Muscle of arm (tissue), 12 donors: Measurements from ENCODE around the gene GPR39. TPM values are rescaled to one million over a fixed set of nuclear protein-coding genes. Genes with fewer than 3 reads are reported as not detected.

Source experiments
- DNase-seq: peaks from one replicate; pipeline ENCODE4 v3.0.0-alpha.2; 2013
- polyA plus RNA-seq, 12 donors: library from polyadenylated mRNA; unstranded; fragments of 120-200 nt; gene quantifications; one replicate each; pipeline ENCODE4 v1.2.1, GENCODE V29; 2013; ENCODE audit not compliant: insufficient read length in 12 of 12

The GPR39 gene
- polyA plus RNA-seq, 12 donors: 0.14 to 0.57 (median 0.21) TPM; not detected in 2

- DNase-seq: no peak
Observed at GRCh38 chr2:132671151-132671835, 254.7 kb downstream of the GPR39 start.

DNA sequence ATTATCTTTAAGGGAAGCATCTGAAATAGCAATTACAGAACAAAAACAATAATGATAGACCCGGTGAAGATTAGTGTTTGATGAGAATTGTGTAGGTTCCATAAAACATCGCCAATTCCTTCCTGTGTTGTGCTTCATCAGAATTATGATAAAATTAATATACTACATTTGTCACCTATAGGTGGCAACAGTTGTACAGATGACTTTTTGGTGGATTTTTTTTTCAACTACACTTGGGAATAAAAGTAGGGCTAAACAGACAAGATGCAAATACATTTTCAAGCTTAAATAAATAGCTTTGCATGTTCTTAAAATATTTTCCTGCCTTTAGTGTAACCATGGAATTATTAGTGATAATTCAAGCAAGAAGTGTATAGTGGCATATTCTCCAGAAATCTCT lies 260.4 kb downstream of the GPR39 start:
- DNase-seq: no peak

DNA sequence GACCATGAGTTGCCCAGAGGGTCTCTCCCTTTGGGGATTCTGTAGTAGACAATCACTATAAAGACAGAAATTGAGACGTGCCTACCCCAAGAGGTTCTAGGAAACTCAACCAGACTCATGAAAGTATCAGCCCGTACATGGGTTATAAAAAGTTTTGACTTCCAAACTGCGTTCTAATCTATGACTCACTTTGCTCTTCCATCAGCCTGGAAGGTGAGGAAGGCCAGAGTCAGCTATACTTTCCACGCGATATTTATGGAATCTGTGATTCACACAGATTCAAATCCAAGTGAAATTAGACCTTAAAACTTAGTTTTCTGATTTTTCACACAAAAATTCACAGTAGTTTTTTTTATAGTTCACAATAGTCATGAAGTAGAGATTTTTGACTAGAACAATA lies 261.1 kb downstream of the GPR39 start:
- DNase-seq: no peak

DNA sequence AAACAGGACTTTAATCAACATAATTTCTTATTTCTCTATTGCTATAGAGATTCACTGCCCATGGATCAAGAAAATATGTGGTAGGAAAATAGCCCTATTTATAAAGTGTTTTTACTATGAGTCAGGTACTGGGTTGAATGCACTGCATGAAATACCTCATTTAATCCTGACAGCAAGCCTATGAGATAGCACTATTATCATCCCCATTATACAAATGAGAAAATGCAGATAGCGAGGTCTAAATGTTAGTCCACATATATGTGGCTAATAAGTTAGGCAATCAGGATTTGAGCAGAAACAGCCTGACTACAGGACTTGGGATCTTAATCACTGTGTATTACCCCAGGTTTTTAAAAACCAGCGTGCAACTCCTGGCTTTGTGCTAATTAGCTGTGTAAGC lies 261.9 kb downstream of the GPR39 start:
- DNase-seq: no peak

DNA sequence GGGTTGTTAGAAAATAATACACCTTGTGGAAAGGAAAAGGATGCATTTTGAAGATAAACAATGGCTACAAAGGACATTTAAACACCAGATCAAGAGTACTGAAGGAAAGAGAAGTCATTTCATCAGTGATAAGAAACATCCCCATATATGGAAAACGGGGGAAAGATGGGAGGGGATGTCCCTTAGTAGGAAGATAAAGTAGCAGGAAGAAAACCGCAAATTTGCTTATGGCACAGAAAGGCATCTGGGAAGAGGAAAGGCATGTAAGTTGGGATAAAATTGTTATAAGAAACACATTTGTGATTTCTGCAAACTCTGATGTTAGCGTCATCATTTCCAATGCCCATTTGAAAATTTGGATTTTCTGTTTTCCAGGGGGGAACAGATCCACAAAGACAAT lies 263.9 kb downstream of the GPR39 start:
- no peak for DNase-seq

GRCh38 chr2:132681766-132682165 lies 265.2 kb downstream of the GPR39 start:
- no peak for DNase-seq

DNA sequence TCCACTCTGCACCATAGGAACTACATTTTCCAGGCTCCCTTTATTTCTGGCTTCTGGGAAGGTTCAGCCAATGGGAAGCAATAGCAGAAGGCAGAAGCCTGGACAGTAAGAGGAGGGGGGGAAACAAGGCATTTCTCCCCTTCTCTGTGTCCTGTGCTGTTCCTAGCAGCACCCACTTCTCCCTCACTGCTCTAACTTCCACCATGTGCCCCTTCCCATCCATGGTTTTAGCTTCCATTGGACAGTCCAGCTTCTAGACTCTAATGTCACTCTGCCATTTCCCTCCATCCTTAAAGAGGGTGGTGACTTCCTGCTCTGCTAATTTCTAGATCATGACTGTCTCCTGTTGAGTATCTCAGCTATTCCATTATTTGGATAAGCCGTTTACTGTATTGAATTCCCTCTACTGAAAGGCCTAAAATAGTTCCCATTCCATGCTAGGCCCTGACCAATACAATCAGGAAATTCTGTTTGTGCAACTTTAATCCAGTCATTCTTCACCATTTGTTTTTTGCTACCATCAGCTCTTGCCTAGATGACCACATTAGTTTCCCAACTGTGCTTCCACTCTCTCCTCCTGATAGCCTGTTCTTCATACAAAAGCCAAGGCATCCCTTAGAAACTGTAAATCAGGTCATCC lies 274.2 kb downstream of the GPR39 start:
- no peak for DNase-seq

- DNase-seq: no peak
Observed at GRCh38 chr2:132691556-132691955, 275.0 kb downstream of the GPR39 start.

DNA sequence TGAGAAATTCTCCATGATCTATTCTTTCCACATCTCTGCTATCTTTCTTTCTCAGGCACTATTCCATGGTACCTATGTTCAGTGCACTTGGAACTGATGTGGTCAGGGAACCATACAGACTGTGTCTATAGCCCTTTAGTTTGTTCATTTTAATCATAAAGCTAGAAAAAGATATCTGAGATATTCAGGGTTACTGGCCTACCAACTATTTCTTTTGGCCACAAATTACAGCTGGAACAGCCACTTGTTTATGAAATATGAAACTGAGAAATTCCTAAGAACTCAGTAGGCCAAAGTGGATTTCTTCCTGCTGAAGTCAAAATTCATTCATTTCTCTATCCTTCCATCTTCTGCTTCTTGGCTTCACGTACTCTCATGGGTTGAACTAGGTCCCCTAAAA lies 276.2 kb downstream of the GPR39 start:
- no peak for DNase-seq
